ENCODE measurements around the gene EPHB2. TPM values are rescaled to one million over a fixed set of nuclear protein-coding genes. Genes with fewer than 3 reads are reported as not detected.

EPHB2 gene
- total and polyA plus RNA-seq, 2 donors (not counting 3 experiments of a cell fraction or from before 2014, with no cell fraction given), result 50.8 to 69.1 TPM

- Histone ChIP-seq H3K79me2 (ENCODE audit: control insufficient read depth, insufficient read depth, low read length) (peaks cover 8% of the 10 kb centered on the region), H2AFZ (ENCODE audit: low read depth, low read length) (no peak overlapping the region), H4K20me1 (replicated peaks; ENCODE audit: control insufficient read depth, extremely low read depth, insufficient read depth, low read length) (no peaks in the 10 kb centered on the region), H3K9me1 (replicated peaks; ENCODE audit: control insufficient read depth, extremely low read depth, insufficient read depth, low read length) (no peaks in the 10 kb centered on the region), H3K36me3 (ENCODE audit: control insufficient read depth in 2 of 2, extremely low read depth in 1 of 2, insufficient read depth in 2 of 2, low read length in 2 of 2) (peaks cover 2 to 3% of the 10 kb centered on the region in 2 experiments), H3K9me3 (replicated peaks; ENCODE audit: control insufficient read depth, insufficient read depth, low read length) (no peaks in the 10 kb centered on the region), H3K27ac (ENCODE audit: insufficient read depth, low read depth, low read length) (no peak overlapping the region), H3K4me3 (replicated peaks in 1 of 3; ENCODE audit: insufficient read depth in 1 of 3, low read depth in 1 of 3, low read length in 3 of 3) (no peak overlapping the region), H3K4me1 (ENCODE audit: control insufficient read depth, extremely low read depth, insufficient read depth, low read length) (no peaks in the 10 kb centered on the region), H3K27me3 (ENCODE audit: control insufficient read depth in 2 of 2, insufficient read depth in 2 of 2, low read length in 2 of 2) (no peaks in the 10 kb centered on the region), H3K9ac (replicated peaks; ENCODE audit: extremely low read depth, insufficient read depth, low read length) (no peak overlapping the region), H3K4me2 (ENCODE audit: insufficient read depth, low read length) (no peak overlapping the region)
- TF ChIP-seq FOS (IDR thresholded peaks at IDR 0.05; ENCODE audit: borderline replicate concordance, insufficient read depth, low read length) (no peak), EZH2 (IDR thresholded peaks at IDR 0.05; ENCODE audit: borderline replicate concordance, low read depth, low read length, severe bottlenecking) (no peak), GATA2 (IDR thresholded peaks at IDR 0.05; ENCODE audit: insufficient read depth, insufficient read length, low read depth, low read length) (no peak), JUN (IDR thresholded peaks at IDR 0.05; ENCODE audit: borderline replicate concordance, insufficient read depth, insufficient read length, low read depth) (no peak), MAX (IDR thresholded peaks at IDR 0.05; ENCODE audit: insufficient read depth, insufficient read length) (no peak), POLR2AphosphoS5 (IDR thresholded peaks at IDR 0.05; ENCODE audit: insufficient read depth, low read depth, low read length) (no peak), POLR2A (IDR thresholded peaks at IDR 0.05; ENCODE audit: low read depth, low read length) (no peak), CTCF (IDR thresholded peaks at IDR 0.05; ENCODE audit: extremely low read depth in 1 of 2, insufficient read depth in 1 of 2, low read depth in 1 of 2, low read length in 2 of 2) (no peak), MYC (IDR thresholded peaks at IDR 0.05; ENCODE audit: low read depth, low read length) (no peak)
- no peak for FAIRE-seq
- no peak for DNase-seq (ENCODE audit: low read depth, low spot score)
- ChIA-PET POLR2A (no interaction called here), CTCF (interaction anchor here (0.9 to 1.2 kb wide), 3 partner anchors 9 to 86 kb away, joined by 3 read pairs; no protein-coding TSS in a partner anchor)
- no TSS peak for BruUV-seq (replicated peaks)
- intact Hi-C loops (cut with micrococcal nuclease) (no loop called here), dilution Hi-C loops (cut with MboI; ENCODE audit: extremely low pct_ligation_motif_present, low sequenced_read_pairs) (no loop called here)
These were observed 79.8 kb downstream of the EPHB2 start for GRCh38 chr1:22790232-22791008.
